BJ (cell line): ENCODE data around the gene HDAC6. TPM values are rescaled to one million over a fixed set of nuclear protein-coding genes. Genes with fewer than 3 reads are reported as not detected.

Source experiments
- CTCF ChIA-PET: fragments of 350-600 bp; formaldehyde crosslinking; extraction: SDS; loops from one replicate; lab custom pipeline; 2021; ENCODE audit warnings: antibody characterized with exemption, inconsistent platforms; lab: Yijun Ruan, JAX
- POLR2A ChIA-PET: fragments of 300-600 bp; sonication (Branson Sonifier 250); formaldehyde crosslinking; extraction: SDS; loops from one replicate; lab custom pipeline; 2021; ENCODE audit warnings: antibody characterized with exemption; lab: Charles Lee
- DNase-seq: peaks from one replicate; pipeline ENCODE4 v3.0.0-alpha.2; 2011; ENCODE audit warnings: low read depth
- H3K27me3 ChIP-seq: 2 replicates; pipeline ENCODE4 v1.6.0; 2011; ENCODE audit warnings: low read length; ENCODE audit not compliant: control insufficient read depth, insufficient read depth
- H3K36me3 ChIP-seq: 2 replicates; pipeline ENCODE4 v1.5.1; 2011; ENCODE audit warnings: low read length; ENCODE audit not compliant: control insufficient read depth, insufficient read depth
- H3K4me3 ChIP-seq: 2 replicates; pipeline ENCODE4 v1.5.1; 2011; ENCODE audit warnings: low read depth, mild to moderate bottlenecking, control low read depth, low read length
- polyA plus RNA-seq: library from polyadenylated mRNA; depleted of rRNA; stranded (reverse); fragments of >200 nt; gene quantifications from 2 replicates; pipeline ENCODE4 v1.2.3, GENCODE V29; 2011
- TF ChIP-seq, protein P1 (sequence below): IDR thresholded peaks from 2 replicates; pipeline ENCODE4 v1.5.1; 2011; ENCODE audit warnings: low read depth, mild to moderate bottlenecking, control low read depth, inconsistent platforms, low read length, moderate library complexity; ENCODE audit not compliant: insufficient read depth

The HDAC6 gene
- polyA plus RNA-seq, 1 experiment, result 32.1 TPM

- no peaks in the 10 kb centered on the region; the same call in 1 of the 2 replicates for H3K27me3 ChIP-seq
- no peak overlapping the region for H3K4me3 ChIP-seq
- no peak for DNase-seq
- CTCF ChIA-PET, result no interaction called here
- POLR2A ChIA-PET, result no interaction called here
- H3K36me3 ChIP-seq, result no peaks in the 10 kb centered on the region
- TF ChIP-seq, protein P1, sequence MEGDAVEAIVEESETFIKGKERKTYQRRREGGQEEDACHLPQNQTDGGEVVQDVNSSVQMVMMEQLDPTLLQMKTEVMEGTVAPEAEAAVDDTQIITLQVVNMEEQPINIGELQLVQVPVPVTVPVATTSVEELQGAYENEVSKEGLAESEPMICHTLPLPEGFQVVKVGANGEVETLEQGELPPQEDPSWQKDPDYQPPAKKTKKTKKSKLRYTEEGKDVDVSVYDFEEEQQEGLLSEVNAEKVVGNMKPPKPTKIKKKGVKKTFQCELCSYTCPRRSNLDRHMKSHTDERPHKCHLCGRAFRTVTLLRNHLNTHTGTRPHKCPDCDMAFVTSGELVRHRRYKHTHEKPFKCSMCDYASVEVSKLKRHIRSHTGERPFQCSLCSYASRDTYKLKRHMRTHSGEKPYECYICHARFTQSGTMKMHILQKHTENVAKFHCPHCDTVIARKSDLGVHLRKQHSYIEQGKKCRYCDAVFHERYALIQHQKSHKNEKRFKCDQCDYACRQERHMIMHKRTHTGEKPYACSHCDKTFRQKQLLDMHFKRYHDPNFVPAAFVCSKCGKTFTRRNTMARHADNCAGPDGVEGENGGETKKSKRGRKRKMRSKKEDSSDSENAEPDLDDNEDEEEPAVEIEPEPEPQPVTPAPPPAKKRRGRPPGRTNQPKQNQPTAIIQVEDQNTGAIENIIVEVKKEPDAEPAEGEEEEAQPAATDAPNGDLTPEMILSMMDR, result no peak
Measured at GRCh38 chrX:48779399-48779798, 22.5 kb upstream of the HDAC6 start.

GRCh38 chrX:48781705-48782104 is 20.2 kb upstream of the HDAC6 start:
- ChIA-PET CTCF (no interaction called here), POLR2A (no interaction called here)
- TF ChIP-seq, protein P1, result no peak
- Histone ChIP-seq H3K36me3 (no peaks in the 10 kb centered on the region), H3K4me3 (no peak overlapping the region), H3K27me3 (no peaks in the 10 kb centered on the region)
- no peak for DNase-seq

DNA sequence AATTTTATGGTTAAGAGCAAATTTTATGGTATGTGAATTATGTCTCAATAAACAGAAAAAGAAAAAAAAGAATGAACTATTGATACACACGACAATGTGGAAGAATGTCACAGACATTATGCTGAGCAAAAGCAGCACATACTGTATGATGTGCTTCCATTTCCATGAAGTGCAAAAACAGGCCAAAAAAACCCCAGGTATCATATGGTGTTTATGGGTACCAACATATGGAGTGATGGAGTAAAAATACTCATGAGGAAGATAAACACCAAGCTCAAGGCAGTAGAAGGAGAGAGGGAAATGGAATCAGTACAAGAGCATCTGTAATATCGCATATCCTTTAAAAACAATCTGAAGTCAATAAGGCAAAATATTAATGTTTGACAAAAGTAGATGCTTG is 19.7 kb upstream of the HDAC6 start:
- Histone ChIP-seq H3K27me3 (no peaks in the 10 kb centered on the region), H3K36me3 (no peaks in the 10 kb centered on the region), H3K4me3 (no peak overlapping the region)
- TF ChIP-seq, protein P1, result no peak
- CTCF ChIA-PET, result no interaction called here
- no peak for DNase-seq
- POLR2A ChIA-PET, result no interaction called here

- TF ChIP-seq, protein P1, result no peak
- POLR2A ChIA-PET, result no interaction called here
- H3K4me3 ChIP-seq, result no peak overlapping the region
- DNase-seq, result no peak
- no peaks in the 10 kb centered on the region for H3K36me3 ChIP-seq
- no peaks in the 10 kb centered on the region for H3K27me3 ChIP-seq
- CTCF ChIA-PET, result no interaction called here
Measured at GRCh38 chrX:48782795-48783194, 19.1 kb upstream of the HDAC6 start.

DNA sequence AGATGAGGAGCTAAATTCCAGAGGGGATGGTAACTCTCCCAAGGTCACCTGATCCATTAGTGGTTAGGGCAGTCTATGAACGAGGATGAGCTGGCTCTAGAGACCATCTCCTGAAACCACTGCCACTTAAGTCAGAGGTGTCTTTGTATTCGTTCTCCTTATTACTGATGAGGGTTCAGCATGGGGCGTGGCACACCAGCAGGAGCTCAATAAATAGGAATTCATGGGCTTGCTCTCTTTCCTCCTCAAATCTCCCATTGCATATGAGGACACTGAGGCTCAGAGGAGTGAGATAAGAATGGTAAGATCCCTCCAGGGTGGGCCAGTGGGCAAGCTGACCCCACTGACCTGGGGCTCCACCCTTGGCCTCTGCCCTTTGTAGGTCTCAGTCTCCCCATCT is 17.1 kb upstream of the HDAC6 start:
- Histone ChIP-seq H3K4me3 (no peak overlapping the region), H3K36me3 (no peaks in the 10 kb centered on the region), H3K27me3 (no peaks in the 10 kb centered on the region)
- CTCF ChIA-PET, result no interaction called here
- DNase-seq, result no peak
- POLR2A ChIA-PET, result interaction anchor here (0.6 kb wide), 1 partner anchor 81 kb away, joined by 11 read pairs; no protein-coding TSS in a partner anchor
- TF ChIP-seq, protein P1, result no peak
